ENCODE results near the gene OR5F1.

The OR5F1 gene

GRCh38 chr11:55994525-55994924 is at the start of gene OR5F1:
TSS of gene OR5F1 (minus strand) at chr11:55994625. CDS start at chr11:55994625, 0 bp downstream.
- no peak for DNase-seq

GRCh38 chr11:56027354-56027753 is 32.9 kb upstream of the OR5F1 start, which contains the start of gene OR5AS1:
TSS of gene OR5AS1 (plus strand) at chr11:56027654. CDS start at chr11:56030419, 2,765 bp downstream.
- no peak for DNase-seq

- DNase-seq: no peak
Observed at GRCh38 chr11:56013805-56014204, 19.4 kb upstream of the OR5F1 start.

- no peak for DNase-seq
Observed at GRCh38 chr11:56010716-56011115, 16.3 kb upstream of the OR5F1 start.

- DNase-seq: no peak
Observed at GRCh38 chr11:55970935-55971334, 23.5 kb downstream of the OR5F1 start.

GRCh38 chr11:55969845-55970244 is 24.6 kb downstream of the OR5F1 start, which contains the start of gene OR10AG1:
TSS of gene OR10AG1 (minus strand) at chr11:55969945. CDS start at chr11:55969907, 38 bp downstream.
- no peak for DNase-seq

GRCh38 chr11:55967914-55968313 is 26.5 kb downstream of the OR5F1 start:
- no peak for DNase-seq

GRCh38 chr11:55966391-55966790 is 28.0 kb downstream of the OR5F1 start:
- no peak for DNase-seq

GRCh38 chr11:55956521-55956920 is 37.9 kb downstream of the OR5F1 start:
- DNase-seq: no peak

- DNase-seq: no peak
Observed at GRCh38 chr11:55949330-55949729, 45.1 kb downstream of the OR5F1 start.

Measured in NCI-H187 treated with DMSO at 0.1 percent for 48 hours (cell line).